ENCODE data around the gene LSM6. TPM values are rescaled to one million over a fixed set of nuclear protein-coding genes. Genes with fewer than 3 reads are reported as not detected.

Gene LSM6
- total RNA-seq (10 to 100 TPM; 33.1 to 49.1 TPM), polyA plus RNA-seq (ENCODE audit: insufficient read depth, low read depth, low replicate concordance) (39.9 TPM)
- long read RNA-seq, donor 1, transcript LSM6-201 (4 exons, 2,259 nt) = major isoform, 50 of 62 reads
- long read RNA-seq, donor 1, partial matches to known transcripts = 10 of 62 reads
- long read RNA-seq, donor 1, other reads (novel, unspliced or antisense) = 0 of 62 reads
- long read RNA-seq, donor 2, transcript LSM6-201 (4 exons, 2,259 nt) = major isoform, 29 of 32 reads
- long read RNA-seq, donor 2, partial matches to known transcripts = 0 of 32 reads
- long read RNA-seq, donor 2, other reads (novel, unspliced or antisense) = 0 of 32 reads

DNA sequence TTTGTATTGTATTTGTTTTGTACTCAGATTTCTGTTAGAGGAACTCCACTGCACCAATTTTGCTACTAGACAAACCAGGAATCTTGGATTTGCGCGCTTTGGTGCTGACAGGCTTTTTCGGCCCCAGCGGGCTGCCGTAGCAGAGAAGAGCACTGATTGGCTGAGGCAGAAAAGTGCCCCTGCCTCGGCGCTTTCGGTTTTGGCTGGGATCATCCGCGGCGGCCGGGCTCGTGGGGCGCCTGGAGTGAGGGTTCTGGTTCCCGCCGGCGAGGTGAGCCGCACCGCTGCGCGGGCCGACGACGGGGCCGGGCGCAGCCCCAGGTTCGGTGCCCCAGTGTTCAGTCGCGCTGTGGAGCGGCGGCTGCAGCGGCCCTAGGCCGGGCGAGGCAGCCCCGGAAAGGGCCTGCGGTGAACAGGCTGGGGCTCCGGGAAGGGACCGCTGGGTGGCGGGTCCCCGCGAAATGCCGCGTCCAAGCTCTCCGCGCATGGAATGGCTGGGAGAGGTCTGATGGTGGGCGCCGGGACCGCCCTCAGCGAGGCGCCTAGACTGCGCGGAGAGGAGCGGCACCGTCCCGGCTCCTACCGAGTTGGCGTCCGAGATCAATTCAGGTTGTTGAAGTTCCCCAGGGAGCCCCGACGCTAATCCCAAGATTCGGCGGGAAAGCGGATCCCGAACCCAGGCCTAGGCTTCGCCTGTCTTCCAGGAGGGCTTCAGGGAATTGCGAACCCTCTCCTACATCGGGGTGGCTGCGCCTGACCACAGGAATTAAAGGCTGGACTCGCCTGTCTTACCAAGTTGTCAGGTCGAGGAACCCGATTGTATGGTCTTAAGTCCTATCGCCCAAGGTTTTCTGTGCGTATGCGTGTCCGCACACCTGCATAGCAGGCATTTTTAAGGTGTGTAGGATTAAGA lies at the start of gene LSM6:
TSS of gene LSM6 (plus strand) at position 178 of the 913 bp plus-strand sequence. CDS start 7,204 bp downstream, outside the sequence.
- Histone ChIP-seq H3K4me3 (peak within 1 kb of the TSS; percentile 96), H3K9me3 (no peaks in the 10 kb centered on the region), H3K4me1 (peaks cover 7% of the 10 kb centered on the region), H3K27ac (peak within 1 kb of the TSS; percentile 92 to 93), H3K27me3 (no peaks in the 10 kb centered on the region), H3K36me3 (ENCODE audit: low read depth, missing control alignments) (no peaks in the 10 kb centered on the region)
- DNase-seq = peak; percentile 95
- WGBS, 2 donors = 1% methylated on average over 18 to 64 of the region's 75 CpGs
- TF ChIP-seq, protein P1, sequence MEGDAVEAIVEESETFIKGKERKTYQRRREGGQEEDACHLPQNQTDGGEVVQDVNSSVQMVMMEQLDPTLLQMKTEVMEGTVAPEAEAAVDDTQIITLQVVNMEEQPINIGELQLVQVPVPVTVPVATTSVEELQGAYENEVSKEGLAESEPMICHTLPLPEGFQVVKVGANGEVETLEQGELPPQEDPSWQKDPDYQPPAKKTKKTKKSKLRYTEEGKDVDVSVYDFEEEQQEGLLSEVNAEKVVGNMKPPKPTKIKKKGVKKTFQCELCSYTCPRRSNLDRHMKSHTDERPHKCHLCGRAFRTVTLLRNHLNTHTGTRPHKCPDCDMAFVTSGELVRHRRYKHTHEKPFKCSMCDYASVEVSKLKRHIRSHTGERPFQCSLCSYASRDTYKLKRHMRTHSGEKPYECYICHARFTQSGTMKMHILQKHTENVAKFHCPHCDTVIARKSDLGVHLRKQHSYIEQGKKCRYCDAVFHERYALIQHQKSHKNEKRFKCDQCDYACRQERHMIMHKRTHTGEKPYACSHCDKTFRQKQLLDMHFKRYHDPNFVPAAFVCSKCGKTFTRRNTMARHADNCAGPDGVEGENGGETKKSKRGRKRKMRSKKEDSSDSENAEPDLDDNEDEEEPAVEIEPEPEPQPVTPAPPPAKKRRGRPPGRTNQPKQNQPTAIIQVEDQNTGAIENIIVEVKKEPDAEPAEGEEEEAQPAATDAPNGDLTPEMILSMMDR (IDR thresholded peaks at IDR 0.05) = no peak
- TF ChIP-seq POLR2A (IDR thresholded peaks at IDR 0.05) = no peak
- intact Hi-C loops (cut with DNase I; ENCODE audit: low total_unique reads) = no loop called here

DNA sequence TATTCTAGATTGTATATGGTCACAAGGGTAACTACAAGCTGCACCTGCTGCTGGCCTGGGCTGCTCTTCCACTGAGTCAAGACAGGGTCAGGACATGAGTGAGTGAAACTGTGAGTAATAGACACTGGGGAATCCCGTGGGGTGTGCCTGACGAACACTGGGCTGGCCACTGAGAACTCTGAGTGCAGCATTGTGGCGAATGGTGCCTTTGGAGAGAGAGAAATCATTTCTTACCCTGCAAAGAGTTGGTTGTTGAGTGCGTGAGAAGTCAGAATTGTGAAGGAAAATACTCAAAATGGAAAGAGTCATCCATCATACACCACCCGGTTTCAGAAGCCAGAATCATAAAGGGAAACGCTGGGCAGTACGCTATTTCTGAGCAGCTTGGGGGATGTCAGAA lies 43.1 kb upstream of the LSM6 start:
- Histone ChIP-seq H3K9me3 (no peaks in the 10 kb centered on the region), H3K27me3 (no peaks in the 10 kb centered on the region), H3K4me1 (no peaks in the 10 kb centered on the region), H3K4me3 (no peak overlapping the region), H3K27ac (no peak overlapping the region), H3K36me3 (ENCODE audit: low read depth, missing control alignments) (no peaks in the 10 kb centered on the region)
- intact Hi-C loops (cut with DNase I; ENCODE audit: low total_unique reads) = no loop called here
- WGBS, 2 donors = 90 to 92% methylated on average over 7 of the region's 7 CpGs
- DNase-seq = no peak
- TF ChIP-seq, protein P1 (IDR thresholded peaks at IDR 0.05) = no peak
- TF ChIP-seq POLR2A (IDR thresholded peaks at IDR 0.05) = no peak

DNA sequence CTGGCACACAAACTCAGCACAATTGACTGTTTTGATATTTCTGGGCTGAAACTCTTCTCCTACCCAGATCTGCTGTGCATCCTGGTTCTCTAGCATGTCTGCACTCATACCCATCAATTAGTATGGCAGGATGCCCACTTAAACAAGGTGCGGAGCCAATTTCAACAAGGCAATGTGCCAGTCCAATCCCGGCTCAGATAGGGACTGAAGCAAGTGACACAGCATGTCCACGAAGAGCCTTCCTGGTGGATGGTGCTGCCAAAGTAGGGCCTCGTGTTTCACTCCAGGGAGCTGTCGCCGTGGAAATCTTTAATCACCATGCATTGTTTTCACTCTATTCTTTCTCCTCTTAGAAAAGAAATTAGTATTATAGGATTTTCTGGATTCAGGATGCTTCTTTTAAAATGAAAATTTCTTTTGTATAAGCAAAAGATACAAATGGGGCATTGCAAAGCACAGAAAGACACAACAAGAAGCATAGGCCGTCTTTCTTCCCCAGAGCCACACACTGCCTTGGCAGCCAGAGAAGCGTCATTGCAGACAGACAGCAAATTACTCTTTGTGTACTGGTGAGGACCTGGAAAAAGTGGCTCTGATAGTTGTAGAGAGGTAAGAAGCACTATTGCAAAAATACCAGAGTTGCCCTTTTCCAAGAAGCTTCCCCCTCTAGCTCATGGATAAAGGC lies 40.6 kb upstream of the LSM6 start:
- Histone ChIP-seq H3K36me3 (ENCODE audit: low read depth, missing control alignments) (no peaks in the 10 kb centered on the region), H3K4me1 (no peaks in the 10 kb centered on the region), H3K27ac (no peak overlapping the region), H3K4me3 (no peak overlapping the region), H3K27me3 (no peaks in the 10 kb centered on the region), H3K9me3 (no peaks in the 10 kb centered on the region)
- intact Hi-C loops (cut with DNase I; ENCODE audit: low total_unique reads) = no loop called here
- TF ChIP-seq, protein P1 (IDR thresholded peaks at IDR 0.05) = no peak
- no peak for TF ChIP-seq POLR2A (IDR thresholded peaks at IDR 0.05)
- WGBS, 2 donors = 63 to 65% methylated on average over 8 of the region's 8 CpGs
- no peak for DNase-seq

DNA sequence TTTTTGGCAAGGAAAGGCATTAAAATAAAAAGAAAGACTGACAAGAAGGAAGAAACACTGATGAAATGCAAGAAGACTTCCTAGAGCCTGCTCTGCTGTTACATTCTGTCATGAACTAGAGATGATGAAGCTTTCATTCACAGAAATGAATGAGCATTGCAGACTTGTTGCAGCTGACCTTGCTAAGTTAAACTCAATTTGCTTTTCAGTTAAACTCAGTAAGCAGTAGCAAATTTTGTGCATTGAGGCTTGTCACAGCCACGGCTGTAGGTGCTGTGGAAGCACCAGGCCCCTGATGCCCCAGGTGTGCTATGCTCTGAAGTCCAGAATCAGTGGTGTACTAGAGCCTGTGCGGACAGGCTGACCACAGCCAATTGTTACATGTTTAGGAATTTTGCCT lies 39.6 kb upstream of the LSM6 start:
- intact Hi-C loops (cut with DNase I; ENCODE audit: low total_unique reads) = no loop called here
- Histone ChIP-seq H3K4me1 (no peaks in the 10 kb centered on the region), H3K27ac (no peak overlapping the region), H3K27me3 (no peaks in the 10 kb centered on the region), H3K4me3 (no peak overlapping the region), H3K36me3 (ENCODE audit: low read depth, missing control alignments) (no peaks in the 10 kb centered on the region), H3K9me3 (no peaks in the 10 kb centered on the region)
- DNase-seq = no peak
- TF ChIP-seq, protein P1 (IDR thresholded peaks at IDR 0.05) = no peak
- TF ChIP-seq POLR2A (IDR thresholded peaks at IDR 0.05) = no peak
- 84 to 88% methylated on average over 2 of the region's 2 CpGs for WGBS, 2 donors
